GM12891 (cell line): ENCODE measurements around the gene SNCB.

ENCODE experiments used
- PAX5 ChIP-seq: IDR thresholded peaks from 2 replicates; pipeline ENCODE4 v1.6.1; 2011; ENCODE audit warnings: low read length, moderate library complexity, mild to moderate bottlenecking; ENCODE audit not compliant: insufficient read depth, severe bottlenecking
- POLR2A ChIP-seq: IDR thresholded peaks from 2 replicates; pipeline ENCODE4 v1.6.1; 2011; ENCODE audit warnings: low read depth, low read length, control low read depth
- POLR2AphosphoS5 ChIP-seq: IDR thresholded peaks from 2 replicates; pipeline ENCODE4 v1.6.1; 2011; ENCODE audit warnings: low read depth, low read length, control low read depth

DNA sequence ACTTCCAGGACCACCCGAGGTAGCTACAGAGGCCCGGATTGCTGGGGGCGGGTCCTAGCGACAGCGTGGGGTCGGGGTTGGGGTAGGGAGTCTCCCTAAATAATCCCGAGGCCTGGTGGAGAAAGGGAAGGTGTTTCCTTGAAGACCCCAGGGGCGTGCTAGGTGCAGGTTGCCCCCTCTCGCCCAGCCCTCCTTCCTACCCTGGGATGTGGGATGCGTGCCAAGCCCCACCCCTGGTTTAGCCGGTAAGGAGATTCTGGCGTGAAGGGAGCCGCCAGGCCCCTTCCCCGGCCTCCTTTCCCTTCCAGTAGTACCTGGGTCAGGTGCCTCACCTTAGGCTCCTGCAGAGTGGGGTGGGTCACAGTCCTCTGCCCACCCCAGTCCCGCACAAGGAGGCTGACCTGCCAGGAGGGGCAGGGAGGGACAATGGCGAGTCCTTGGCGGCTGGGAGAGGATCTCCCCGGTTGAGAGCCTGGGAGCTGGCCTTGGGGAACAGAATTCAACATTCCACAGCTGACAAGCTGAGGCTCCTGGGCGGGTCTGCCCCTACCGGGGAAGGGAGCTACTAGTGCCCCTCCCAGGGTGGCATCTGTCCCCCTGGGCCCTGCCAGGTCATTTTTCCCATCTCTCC, 17.6 kb upstream of the SNCB start:
- TF ChIP-seq POLR2A (no peak), POLR2AphosphoS5 (no peak), PAX5 (no peak)
